Upper lobe of left lung (tissue), 4 donors: ENCODE results near the gene NDFIP2.
"Not testable (repeated sequence)": the region's sequence is repeated elsewhere in the genome, so short reads cannot be mapped to it uniquely, and the experiment has no call there.

Experiments
- CTCF ChIP-seq, 6 experiments: fragments of 450-650 bp in 4 of 6; fragments of 200-600 bp in 2 of 6; sonication (generic) in 2 of 6; IDR thresholded peaks; one replicate each; pipeline ENCODE4 v1.5.1; 2016 to 2019; ENCODE audit warnings: antibody characterized with exemption in 6 of 6
- EP300 ChIP-seq, 4 donors: sonication (generic); formaldehyde crosslinking; IDR thresholded peaks; one replicate each; pipeline ENCODE4 v1.5.1; 2017; ENCODE audit warnings: antibody characterized with exemption in 4 of 4, control low read depth in 2 of 4
- POLR2A ChIP-seq, 4 donors: fragments of 450-650 bp; IDR thresholded peaks; one replicate each; pipeline ENCODE4 v1.5.1; 2016 to 2017; ENCODE audit warnings: antibody characterized with exemption in 4 of 4, mild to moderate bottlenecking in 2 of 4
- POLR2AphosphoS5 ChIP-seq, 2 donors: sonication (generic); formaldehyde crosslinking; IDR thresholded peaks; one replicate each; pipeline ENCODE4 v1.5.1; 2017; ENCODE audit warnings: antibody characterized with exemption in 2 of 2

- TF ChIP-seq CTCF, POLR2AphosphoS5, EP300, POLR2A (IDR thresholded peaks at IDR 0.05): not testable (repeated sequence)
Observed at GRCh38 chr13:79573892-79574291, 92.9 kb downstream of the NDFIP2 start.
